Stimulated activated CD4-positive, alpha-beta T cell treated with anti-CD3 and anti-CD28 coated beads, Interleukin-2, amount 100 ng/mL, for 4 hours (primary cell): ENCODE data around the gene KCNAB1.

Source experiments
- DNase-seq: peaks from one replicate; pipeline ENCODE4 v3.0.0-alpha.2; 2020; ENCODE audit warnings: low read depth

The KCNAB1 gene

DNA sequence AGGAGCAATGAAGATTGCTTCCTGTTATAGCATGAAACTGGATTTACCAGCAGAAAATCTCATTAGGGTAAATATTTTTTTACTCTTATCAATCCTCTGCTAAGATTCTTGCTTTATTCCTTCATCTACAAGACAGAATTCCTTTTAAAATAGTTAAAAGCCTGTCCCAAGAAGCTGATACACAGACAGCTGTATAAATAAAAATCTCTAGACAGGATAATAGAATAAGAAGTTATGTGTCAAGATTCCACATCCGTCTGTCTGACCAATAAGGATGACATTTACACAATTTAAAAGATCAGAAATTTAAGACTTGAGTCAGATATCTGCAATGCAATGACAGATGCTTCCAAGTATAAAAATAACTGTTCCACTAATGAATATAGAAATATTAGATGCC lies 376.9 kb downstream of the KCNAB1 start:
- DNase-seq, result no peak

DNA sequence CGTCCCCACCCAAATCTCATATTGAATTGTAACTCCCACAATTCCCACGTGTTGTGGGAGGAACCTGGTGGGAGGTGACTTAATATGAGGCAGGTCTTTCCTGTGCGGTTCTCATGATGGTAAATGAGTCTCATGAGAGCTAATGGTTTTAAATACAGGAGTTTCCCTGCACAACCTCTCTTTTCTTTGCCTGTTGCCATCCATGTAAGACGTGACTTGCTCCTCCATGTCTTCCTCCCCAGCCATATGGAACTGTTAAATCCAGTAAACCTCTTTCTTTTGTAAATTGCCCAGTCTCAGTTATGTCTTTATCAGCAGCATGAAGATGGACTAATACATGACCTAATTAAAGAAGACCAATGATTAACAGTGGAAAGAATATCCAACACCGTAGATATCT lies 377.9 kb downstream of the KCNAB1 start:
- no peak for DNase-seq

DNA sequence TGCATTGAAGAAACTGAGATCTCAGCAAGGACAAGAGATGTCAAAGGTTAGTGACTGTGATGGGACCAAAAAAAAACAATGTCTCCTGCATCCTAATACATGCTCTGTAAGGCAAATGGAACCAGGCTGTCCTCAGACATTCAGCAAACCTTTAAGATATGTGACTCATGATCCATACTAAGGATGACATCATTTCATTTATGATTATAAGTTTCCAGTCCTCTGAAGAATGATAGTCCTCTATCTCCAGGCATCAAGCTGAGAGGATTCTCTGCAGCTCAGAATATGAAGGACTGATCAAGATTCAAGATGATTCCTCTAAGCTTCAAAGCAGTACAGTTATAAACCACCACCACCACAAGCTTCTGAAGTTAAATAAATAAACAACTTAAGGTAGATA lies 386.9 kb downstream of the KCNAB1 start:
- DNase-seq, result no peak

DNA sequence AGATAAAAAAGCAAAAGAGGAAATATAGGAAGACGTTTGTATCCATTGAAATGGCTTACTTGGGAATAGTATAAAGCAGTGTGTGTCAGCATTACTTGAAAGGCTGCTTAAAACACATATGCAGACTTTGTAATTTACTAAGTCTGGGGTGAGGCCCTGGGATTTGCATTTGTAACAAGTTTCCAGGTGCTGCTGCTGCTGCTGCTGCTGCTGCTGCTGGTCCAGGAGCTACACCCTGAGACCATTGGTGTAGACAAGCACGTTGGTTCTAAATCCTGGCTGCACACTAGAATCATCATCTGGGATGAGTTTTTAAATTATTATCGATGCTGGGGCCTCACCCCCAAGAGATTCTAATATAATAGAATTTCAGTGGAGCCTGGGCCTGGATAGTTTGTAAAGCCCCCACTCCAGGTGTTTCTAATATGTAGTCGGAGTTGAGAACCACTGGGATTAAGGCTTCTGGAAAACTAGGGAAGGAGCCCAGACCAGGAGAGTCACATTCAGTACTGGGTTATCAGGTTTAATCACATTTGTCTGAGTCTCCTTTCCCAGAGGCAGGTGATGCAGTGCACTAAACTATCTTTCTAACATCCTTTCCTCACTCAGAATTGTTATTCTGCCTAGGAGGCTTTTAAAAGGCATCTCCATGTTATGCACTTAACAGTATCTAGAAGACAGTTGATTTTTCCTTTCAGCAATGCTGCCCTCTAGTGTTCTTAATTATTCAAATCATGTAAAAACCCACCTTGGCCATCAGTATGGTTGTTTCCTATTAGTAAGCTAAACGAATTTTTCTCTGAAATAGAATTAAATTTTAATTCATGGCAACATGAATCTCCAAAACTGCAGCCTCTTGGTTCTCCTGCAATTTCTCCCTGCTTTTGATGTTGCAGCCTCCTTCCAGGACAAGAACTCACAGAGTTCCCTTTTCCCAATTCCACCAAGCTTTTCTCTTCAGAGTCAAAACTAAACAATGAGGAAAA lies 389.1 kb downstream of the KCNAB1 start:
- no peak for DNase-seq

DNA sequence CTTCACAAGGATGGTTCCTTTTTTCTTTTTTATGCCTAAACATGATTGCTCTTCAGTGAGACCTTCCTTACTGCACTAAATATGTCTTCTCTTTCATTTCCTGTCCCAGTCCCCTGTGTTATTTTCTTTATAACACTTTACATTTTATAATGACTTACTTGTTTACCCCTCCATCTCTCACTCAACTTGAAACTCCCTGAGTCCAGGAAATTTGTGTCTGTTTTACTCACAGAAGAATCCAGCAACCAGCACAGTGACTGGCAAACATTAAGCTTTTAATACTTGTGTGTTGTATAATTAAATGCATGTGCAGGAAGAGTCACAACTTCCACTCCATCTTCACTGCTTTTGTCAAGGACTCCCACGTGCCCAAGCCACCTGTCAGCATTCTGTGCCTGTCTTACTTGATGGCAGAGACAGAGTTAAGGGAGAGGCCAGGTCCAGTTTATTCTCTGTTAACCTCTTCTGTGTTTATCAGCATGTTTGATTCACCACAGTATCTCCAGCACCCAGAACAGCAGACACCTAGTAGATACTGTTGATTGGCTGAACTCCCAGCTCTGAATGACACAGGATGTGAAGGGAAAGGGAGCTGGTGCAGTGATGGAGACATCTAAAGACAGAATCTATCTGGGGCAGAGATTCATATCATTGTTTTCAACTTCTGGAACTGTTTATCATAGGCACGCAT lies 391.8 kb downstream of the KCNAB1 start:
- DNase-seq, result no peak

DNA sequence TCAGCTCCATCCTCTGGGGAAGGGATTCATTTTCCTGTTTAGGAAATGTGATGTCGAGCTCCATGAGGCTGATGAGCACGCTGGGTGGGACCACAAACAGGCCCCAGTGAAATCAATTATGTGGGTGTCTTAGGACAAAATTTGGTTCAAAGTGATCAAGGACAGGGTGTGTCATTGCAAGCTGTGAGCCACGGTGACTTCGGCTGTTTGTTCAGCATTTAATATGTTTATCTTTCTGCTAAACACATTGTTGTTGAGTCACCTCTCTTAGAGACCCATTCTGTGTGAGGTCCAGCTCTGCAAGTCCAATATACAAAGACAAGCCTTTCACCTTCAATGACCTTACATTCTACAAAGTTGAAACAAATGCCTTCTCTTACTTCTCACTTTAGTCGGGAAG lies 393.2 kb downstream of the KCNAB1 start:
- DNase-seq, result no peak

DNA sequence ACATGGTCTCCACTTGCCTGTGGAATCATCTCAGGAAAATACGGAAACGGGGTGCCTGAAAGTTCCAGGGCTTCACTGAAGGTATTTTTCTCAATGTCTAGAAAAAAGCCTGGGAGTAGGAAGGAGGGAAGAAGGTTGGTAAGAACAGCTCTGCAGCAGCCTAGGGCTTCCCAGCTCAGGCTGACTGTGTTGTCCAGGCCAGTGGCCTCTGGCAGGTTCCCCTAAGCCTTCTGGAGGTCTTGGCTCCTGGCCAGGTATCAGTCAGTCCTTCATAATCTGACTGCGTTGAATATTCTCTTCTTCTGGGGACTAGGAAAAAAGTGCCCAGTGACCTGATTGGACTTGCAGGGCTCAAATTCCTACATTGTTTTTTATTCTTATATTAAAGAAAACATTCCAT lies 395.9 kb downstream of the KCNAB1 start:
- no peak for DNase-seq

DNA sequence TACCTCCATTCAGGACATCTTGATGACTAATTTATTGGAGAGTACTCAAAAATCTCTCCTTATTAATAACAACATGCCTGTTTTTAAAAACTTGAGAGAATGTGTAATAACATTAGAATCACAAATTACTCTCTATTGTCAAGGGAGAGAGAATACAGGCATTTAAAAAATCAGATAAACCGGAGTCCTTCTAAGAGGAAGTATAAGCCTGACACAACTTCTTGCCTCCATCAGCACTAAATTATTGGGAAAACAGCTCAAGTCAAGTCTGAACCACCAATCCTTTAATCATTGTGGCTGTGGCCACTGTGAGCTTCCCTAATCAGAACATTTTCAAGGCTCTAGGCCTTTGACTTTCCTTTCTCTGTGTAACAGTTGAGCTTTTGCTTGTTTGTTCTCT lies 396.6 kb downstream of the KCNAB1 start:
- DNase-seq, result no peak

DNA sequence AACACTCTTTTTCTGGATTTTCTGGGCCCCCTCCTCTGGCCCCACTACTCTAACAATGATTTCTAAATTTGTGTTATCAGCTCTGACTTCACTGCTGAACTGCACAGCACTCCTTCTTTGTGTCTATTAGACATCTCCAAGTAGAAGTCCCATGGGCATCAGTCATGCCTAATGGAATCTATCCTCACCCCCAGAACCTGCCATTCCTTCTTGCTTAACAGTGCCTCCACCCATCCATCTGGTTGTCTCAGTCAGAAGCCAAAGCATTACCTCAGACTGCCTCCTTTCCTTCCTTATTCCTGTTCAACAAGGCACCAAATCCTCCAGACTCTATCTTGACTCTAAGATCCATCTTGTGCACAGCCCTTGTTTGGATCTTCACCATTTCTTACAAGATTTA lies 398.3 kb downstream of the KCNAB1 start:
- DNase-seq, result no peak

DNA sequence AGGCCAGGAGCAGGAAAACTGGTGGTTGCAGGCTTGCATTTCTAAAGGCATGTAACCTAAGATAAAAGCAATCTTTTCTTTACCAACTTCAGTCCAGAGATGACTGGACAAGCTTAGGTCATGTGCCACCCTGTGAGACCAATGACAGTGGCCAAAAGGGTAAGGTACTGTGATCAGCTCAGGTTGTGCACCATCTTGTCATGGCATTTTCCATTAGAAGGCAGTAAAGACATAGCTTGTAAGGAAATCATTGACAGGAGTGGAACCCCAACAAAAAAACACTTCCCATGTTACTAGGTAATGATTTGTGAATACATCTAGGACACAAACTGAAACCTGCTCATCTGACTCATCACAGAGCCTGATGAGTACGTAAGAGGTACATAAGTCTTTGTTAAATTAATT lies 399.4 kb downstream of the KCNAB1 start:
- no peak for DNase-seq

DNA sequence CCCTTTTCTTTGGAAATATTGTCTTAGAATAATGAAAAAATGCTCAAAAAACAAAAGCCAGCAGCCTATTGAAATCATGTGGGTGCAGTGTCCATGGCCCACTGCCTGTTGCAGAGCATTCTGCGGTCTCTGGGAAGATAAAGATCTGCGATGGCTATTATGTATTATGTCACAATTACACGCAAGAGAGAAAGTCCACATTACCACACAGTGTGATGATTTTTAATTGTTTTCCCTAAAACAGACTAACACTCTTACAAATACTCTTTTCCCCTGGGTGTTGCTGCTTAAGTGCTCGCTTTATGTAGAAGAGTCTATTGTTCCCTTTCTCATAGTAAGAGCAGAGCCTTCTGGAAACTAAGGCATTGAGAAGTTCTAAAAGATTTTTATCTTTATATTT lies 402.3 kb downstream of the KCNAB1 start:
- DNase-seq, result no peak

DNA sequence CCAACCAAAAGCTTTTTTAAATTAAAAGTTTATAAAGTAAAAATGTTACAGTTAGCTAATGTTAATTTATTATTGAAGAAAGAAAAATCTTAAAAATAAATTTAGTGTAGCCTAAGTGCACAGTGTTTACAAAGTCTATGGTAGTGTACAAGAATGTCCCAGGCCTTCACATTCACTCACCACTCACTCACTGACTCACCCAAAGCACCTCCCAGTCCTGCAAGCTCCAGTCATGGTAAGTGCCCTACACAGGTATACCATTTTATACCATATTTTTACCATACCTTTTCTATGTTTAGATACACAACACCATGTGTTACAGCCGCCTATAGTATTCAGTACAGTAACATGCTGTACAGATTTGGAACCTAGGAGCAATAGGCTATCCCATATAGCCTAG lies 405.4 kb downstream of the KCNAB1 start:
- no peak for DNase-seq

DNA sequence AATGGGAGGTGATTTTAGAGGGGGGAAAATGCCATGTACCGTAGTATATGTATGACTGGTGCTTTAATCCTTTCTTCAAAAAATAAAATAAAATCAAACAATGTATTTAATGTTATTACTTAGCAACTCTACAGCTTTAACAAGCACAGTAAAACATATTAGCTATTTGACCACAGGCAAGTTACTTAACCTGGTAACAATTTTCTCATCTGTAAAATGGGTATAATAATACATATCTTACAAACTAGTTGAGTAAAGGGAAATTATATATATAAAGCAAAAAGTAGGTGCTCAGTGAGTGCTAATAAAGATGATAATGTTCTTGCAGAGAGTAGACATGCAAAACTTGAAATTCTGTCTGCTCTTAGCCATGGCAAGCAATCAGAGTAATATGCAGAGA lies 406.7 kb downstream of the KCNAB1 start:
- DNase-seq, result no peak

DNA sequence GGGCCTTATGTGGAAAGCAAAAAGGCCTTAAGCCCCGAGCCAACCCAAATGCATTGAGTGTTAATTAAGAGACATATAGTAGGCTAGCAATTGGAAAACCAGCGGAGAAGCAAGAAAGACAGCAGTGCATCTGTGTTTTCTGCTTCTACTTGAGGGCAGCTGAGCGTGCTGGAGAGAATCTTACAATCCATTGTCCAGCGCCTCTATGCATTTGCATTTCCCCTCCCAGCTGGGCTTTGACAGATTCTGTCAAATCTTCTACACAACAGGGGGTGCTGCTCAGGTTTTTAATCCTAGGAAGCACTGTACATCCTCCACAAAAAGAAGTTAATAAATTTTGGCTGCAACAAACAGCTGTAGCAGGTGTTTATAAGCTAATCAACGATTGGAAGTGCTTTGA lies 410.6 kb downstream of the KCNAB1 start:
- DNase-seq, result no peak

DNA sequence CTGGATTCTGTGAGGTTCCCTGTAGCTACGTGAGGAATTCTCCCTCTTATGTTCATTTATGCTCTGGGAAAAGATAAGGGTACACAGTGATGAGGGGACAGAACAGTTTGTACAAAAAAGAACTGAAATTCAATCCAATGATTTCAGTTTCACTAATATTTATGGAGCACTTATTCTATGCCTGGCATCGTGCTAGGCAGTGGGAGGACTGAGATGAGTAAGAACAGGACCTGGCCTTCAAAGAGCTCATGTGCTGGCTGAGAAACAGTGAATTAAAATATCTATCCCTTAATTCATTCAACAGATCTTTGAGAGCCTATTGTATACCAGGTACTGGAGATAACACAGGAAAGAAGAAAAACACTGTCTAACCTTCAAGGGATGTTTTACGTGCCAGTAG lies 412.4 kb downstream of the KCNAB1 start:
- no peak for DNase-seq

DNA sequence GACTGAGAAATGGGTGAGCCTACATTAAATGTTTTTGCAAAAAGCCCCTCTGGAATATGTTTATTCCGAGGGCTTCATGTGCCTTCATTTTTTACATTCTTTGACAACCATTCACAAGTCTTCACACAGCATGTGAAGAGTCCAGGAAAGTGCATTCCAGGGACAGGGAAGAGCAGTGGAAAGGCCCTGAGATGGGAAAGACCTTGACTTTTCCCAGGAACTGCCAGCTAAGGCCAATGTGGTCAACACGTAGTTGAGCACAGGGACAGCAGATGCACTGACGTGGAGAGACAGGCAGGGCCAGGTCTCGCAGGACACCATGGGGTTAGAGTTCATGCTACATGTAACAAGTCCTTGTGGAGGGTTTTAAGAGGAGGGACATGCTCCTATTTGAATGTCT lies 412.8 kb downstream of the KCNAB1 start:
- no peak for DNase-seq

DNA sequence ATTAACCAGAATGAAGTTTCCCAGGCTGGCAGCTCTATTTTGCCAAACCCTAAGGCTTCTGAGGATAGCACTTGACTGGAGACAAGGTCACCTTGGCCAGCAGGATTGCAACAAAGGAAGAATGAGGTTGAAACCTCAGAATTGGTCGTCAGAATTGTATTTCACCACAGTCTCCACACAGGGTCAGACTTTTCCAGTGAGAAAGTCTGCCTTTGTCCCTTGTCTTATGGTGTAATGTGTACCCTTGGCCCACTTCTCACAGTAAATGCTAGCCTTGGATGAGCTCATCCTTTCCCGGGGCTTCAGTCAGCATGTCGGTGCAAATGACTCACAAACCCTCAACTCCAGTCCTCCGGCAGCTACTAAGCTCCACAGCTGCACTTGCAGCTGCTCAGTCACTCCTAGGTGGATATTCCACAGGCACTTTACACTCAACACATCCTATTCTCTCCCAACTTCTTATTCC lies 414.8 kb downstream of the KCNAB1 start:
- DNase-seq, result no peak

DNA sequence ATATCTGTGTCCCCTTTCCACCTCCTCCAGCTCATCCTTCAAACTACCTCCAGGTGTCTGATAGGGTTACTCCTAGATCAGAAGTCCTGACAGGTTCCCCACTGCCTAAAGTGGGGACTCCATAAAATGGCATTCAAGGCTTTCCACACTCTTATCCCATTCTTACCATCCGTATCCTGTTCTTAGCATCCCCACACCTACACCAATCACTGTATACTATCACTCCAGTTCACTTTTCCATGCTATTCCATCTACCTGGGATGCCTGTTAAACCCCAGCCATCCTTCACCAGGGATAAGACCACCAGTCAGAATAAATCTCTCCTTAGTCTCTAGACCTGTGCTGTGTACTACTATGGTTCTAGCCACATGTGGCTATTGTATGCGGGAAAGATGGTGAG lies 415.4 kb downstream of the KCNAB1 start:
- no peak for DNase-seq

DNA sequence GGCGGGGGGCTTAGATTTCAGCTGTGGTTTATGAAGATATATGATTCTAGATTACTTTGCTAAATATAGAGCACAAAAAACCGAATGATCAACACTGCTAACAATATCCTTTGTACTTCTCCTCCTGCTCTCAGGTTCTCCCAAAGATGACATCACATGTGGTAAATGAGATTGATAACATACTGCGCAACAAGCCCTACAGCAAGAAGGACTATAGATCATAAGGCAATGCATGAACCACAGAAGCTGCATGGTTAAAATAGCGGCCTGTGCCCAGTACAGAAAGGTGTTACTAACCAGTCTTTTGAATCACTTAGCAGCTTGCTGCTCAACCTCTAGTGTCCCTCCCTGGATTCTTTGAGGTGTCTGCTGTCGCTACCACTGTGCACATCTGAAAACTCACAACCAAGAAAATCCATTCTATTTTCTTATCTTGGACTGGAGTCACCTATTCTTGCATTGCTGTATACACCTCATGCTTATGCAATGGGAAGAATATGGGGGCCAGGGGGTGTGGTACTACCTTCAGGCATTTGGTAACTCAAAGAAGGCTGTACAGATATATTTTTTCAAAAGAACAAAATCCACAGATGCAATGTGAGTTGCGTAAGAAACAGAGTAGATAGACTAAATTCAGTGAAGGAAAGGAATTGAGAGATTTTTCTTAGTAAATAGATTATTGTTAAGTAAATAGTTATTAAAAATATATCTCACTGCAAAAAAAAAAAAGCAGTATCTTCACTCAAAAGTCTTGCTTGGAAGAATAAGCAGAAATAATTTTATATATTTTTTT lies 416.3 kb downstream of the KCNAB1 start:
- no peak for DNase-seq

DNA sequence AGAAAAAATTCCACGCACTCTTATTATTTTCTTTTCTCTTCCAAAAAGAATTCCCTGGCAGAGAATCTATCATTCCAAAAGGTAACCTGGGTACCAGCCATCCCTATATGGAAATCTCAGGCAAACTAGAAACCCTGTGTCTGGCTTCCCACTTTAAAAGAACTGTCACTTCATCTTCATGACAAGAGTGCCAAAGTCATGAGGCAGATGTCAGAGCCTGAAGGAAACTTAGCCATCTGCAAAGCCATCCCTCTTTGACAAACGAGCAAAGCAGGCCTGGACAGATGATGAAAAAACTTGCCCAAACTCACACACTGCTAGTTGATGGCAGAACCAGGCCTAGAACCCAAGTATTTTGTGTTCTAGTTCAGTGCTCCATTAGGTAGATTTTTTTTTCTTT lies 418.7 kb downstream of the KCNAB1 start:
- DNase-seq, result no peak

DNA sequence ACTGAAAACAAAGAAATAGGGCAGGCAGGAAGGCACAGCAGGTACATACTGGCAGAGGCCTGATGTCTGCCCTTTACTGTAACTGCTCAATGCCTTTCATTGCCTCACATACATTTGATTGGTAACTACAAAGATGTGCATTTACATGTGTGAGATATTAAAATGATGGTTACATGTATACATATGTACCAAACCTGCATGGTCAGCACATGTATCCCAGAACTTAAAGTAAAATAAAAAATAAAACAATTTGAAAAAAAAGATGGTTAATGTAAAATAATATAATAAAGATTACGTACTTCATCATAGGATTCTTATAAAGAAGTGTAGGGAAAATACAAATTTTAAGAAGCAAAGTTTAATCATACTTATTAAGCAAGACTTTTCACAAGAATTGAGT lies 419.4 kb downstream of the KCNAB1 start:
- no peak for DNase-seq
